GM12878 (cell line): ENCODE measurements around the gene CDC42SE2.
"Not testable (repeated sequence)": the region's sequence is repeated elsewhere in the genome, so short reads cannot be mapped to it uniquely, and the experiment has no call there.

Experiments used
- CBFB ChIP-seq: IDR thresholded peaks from 2 replicates; pipeline ENCODE4 v1.6.1; 2016; ENCODE audit warnings: antibody characterized with exemption, low read depth
- CREM ChIP-seq: IDR thresholded peaks from 2 replicates; pipeline ENCODE4 v1.6.1; 2014; ENCODE audit warnings: antibody characterized with exemption, low read depth
- EGR1 ChIP-seq, 2 experiments: IDR thresholded peaks; 1 replicate in 1 of 2; 2 replicates in 1 of 2; pipeline ENCODE4 v1.6.1; 2011 to 2012; ENCODE audit warnings: low read depth in 2 of 2, low read length in 2 of 2, borderline replicate concordance in 1 of 2, mild to moderate bottlenecking in 1 of 2, moderate library complexity in 1 of 2
- EZH2 ChIP-seq: IDR thresholded peaks from 2 replicates; pipeline ENCODE4 v1.6.1; 2012; ENCODE audit warnings: low read depth, mild to moderate bottlenecking, control low read depth, inconsistent platforms, low read length, borderline replicate concordance; ENCODE audit not compliant: control insufficient read depth
- FOXM1 ChIP-seq: IDR thresholded peaks from 2 replicates; pipeline ENCODE4 v1.6.1; 2012; ENCODE audit warnings: low read depth, mild to moderate bottlenecking, inconsistent platforms, low read length, moderate library complexity
- KDM1A ChIP-seq: fragments of 200-600 bp; sonication (generic); IDR thresholded peaks from 2 replicates; pipeline ENCODE4 v1.6.1; 2016; ENCODE audit warnings: borderline replicate concordance
- NRF1 ChIP-seq: conservative IDR thresholded peaks from 2 replicates; pipeline ENCODE4 v1.6.1; 2011; ENCODE audit warnings: mild to moderate bottlenecking, low read depth, low read length, improper control_type of control experiment
- RFX5 ChIP-seq: IDR thresholded peaks from 2 replicates; pipeline ENCODE4 v1.6.1; 2011; ENCODE audit warnings: low read depth, low read length, improper control_type of control experiment
- TCF7 ChIP-seq: IDR thresholded peaks from 2 replicates; pipeline ENCODE4 v1.6.1; 2014; ENCODE audit warnings: antibody characterized with exemption, borderline replicate concordance
- ZNF24 ChIP-seq: fragments of 450-650 bp; IDR thresholded peaks from 2 replicates; pipeline ENCODE4 v1.6.1; 2017; ENCODE audit warnings: antibody characterized with exemption, mild to moderate bottlenecking
- TF ChIP-seq, protein P1 (sequence below), 3 experiments: IDR thresholded peaks in 2 of 3; conservative IDR thresholded peaks in 1 of 3; 2 replicates each; pipeline ENCODE4 v1.5.1; 2011; ENCODE audit warnings: low read depth in 3 of 3, low read length in 3 of 3, mild to moderate bottlenecking in 3 of 3, control low read depth in 2 of 3, moderate library complexity in 2 of 3, inconsistent platforms in 1 of 3, mixed read lengths in 1 of 3; ENCODE audit not compliant: control insufficient read depth in 2 of 3, insufficient read depth in 1 of 3; ENCODE audit errors: extremely low read depth in 1 of 3
- TF ChIP-seq, protein P2 (sequence below): fragments of 450-650 bp; IDR thresholded peaks from 2 replicates; pipeline ENCODE4 v1.6.1; 2016; ENCODE audit warnings: mild to moderate bottlenecking
- TF ChIP-seq, protein P3 (sequence below): fragments of 450-650 bp; formaldehyde crosslinking; IDR thresholded peaks from 2 replicates; pipeline ENCODE4 v1.5.0; 2022; ENCODE audit warnings: mild to moderate bottlenecking, missing genetic modification characterization
- TF ChIP-seq, protein P4 (sequence below): IDR thresholded peaks from 2 replicates; pipeline ENCODE4 v1.6.1; 2012; ENCODE audit warnings: low read depth, low read length, improper control_type of control experiment

DNA sequence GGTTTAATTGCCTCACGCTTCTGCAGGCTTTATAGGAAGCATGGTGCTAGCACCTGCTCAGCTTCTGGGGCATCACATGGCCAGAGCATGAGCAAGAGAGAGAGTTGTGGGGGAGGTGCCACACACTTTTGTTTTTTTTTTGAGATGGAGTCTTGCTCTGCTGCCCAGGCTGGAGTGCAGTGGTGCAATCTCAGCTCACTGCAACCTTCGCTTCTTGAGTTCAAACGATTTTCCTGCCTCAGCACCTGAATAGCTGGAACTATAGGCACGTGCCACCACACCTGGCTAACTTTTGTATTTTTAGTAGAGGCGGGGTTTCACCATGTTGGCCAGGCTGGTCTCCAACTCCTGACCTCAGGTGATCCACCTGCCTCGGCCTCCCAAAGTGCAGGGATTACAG lies 135.2 kb downstream of the CDC42SE2 start:
- not testable (repeated sequence) for TF ChIP-seq RFX5; ZNF24; EGR1 (IDR thresholded peaks at IDR 0.05; ENCODE audit: borderline replicate concordance in 1 of 2, low read depth in 2 of 2, low read length in 2 of 2); KDM1A; CREM; TCF7; FOXM1; NRF1; EZH2; CBFB
- TF ChIP-seq, protein P1, sequence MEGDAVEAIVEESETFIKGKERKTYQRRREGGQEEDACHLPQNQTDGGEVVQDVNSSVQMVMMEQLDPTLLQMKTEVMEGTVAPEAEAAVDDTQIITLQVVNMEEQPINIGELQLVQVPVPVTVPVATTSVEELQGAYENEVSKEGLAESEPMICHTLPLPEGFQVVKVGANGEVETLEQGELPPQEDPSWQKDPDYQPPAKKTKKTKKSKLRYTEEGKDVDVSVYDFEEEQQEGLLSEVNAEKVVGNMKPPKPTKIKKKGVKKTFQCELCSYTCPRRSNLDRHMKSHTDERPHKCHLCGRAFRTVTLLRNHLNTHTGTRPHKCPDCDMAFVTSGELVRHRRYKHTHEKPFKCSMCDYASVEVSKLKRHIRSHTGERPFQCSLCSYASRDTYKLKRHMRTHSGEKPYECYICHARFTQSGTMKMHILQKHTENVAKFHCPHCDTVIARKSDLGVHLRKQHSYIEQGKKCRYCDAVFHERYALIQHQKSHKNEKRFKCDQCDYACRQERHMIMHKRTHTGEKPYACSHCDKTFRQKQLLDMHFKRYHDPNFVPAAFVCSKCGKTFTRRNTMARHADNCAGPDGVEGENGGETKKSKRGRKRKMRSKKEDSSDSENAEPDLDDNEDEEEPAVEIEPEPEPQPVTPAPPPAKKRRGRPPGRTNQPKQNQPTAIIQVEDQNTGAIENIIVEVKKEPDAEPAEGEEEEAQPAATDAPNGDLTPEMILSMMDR (IDR thresholded peaks at IDR 0.05 in 2 of 3, conservative IDR thresholded peaks at IDR 0.05 in 1 of 3; ENCODE audit: control insufficient read depth in 2 of 3, extremely low read depth in 1 of 3, insufficient read depth in 1 of 3, low read depth in 3 of 3, low read length in 3 of 3): not testable (repeated sequence)
- TF ChIP-seq, protein P2, sequence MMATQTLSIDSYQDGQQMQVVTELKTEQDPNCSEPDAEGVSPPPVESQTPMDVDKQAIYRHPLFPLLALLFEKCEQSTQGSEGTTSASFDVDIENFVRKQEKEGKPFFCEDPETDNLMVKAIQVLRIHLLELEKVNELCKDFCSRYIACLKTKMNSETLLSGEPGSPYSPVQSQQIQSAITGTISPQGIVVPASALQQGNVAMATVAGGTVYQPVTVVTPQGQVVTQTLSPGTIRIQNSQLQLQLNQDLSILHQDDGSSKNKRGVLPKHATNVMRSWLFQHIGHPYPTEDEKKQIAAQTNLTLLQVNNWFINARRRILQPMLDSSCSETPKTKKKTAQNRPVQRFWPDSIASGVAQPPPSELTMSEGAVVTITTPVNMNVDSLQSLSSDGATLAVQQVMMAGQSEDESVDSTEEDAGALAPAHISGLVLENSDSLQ: not testable (repeated sequence)
- TF ChIP-seq, protein P3, sequence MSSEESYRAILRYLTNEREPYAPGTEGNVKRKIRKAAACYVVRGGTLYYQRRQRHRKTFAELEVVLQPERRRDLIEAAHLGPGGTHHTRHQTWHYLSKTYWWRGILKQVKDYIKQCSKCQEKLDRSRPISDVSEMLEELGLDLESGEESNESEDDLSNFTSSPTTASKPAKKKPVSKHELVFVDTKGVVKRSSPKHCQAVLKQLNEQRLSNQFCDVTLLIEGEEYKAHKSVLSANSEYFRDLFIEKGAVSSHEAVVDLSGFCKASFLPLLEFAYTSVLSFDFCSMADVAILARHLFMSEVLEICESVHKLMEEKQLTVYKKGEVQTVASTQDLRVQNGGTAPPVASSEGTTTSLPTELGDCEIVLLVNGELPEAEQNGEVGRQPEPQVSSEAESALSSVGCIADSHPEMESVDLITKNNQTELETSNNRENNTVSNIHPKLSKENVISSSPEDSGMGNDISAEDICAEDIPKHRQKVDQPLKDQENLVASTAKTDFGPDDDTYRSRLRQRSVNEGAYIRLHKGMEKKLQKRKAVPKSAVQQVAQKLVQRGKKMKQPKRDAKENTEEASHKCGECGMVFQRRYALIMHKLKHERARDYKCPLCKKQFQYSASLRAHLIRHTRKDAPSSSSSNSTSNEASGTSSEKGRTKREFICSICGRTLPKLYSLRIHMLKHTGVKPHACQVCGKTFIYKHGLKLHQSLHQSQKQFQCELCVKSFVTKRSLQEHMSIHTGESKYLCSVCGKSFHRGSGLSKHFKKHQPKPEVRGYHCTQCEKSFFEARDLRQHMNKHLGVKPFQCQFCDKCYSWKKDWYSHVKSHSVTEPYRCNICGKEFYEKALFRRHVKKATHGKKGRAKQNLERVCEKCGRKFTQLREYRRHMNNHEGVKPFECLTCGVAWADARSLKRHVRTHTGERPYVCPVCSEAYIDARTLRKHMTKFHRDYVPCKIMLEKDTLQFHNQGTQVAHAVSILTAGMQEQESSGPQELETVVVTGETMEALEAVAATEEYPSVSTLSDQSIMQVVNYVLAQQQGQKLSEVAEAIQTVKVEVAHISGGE (CRISPR knock-in tag): not testable (repeated sequence)
- TF ChIP-seq, protein P4, sequence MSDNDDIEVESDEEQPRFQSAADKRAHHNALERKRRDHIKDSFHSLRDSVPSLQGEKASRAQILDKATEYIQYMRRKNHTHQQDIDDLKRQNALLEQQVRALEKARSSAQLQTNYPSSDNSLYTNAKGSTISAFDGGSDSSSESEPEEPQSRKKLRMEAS: not testable (repeated sequence)
